Kidney (tissue), 14 donors: Measurements from ENCODE around the gene VSIG2. TPM values are rescaled to one million over a fixed set of nuclear protein-coding genes. Genes with fewer than 3 reads are reported as not detected.

Experiments
- DNase-seq, 5 donors: peaks; one replicate each; pipeline ENCODE4 v3.0.0-alpha.2; 2013 to 2020
- FAIRE-seq: peaks from 2 replicates; lab custom pipeline; 2012; peaks lifted over from hg19 to GRCh38; lab: Jason Lieb, UNC
- H3K27ac ChIP-seq, 2 donors: one replicate each; pipeline ENCODE4 v1.7.0; 2013; ENCODE audit warnings: low read depth in 2 of 2, low read length in 2 of 2, inconsistent platforms in 1 of 2
- H3K27me3 ChIP-seq: one replicate; pipeline ENCODE4 v1.7.1; 2013; ENCODE audit warnings: low read length, inconsistent platforms; ENCODE audit not compliant: control insufficient read depth, insufficient read depth
- H3K36me3 ChIP-seq, 3 donors: one replicate each; pipeline versions ENCODE4 v1.7.0 to v1.7.1; 2013; ENCODE audit warnings: low read length in 3 of 3, control low read depth in 1 of 3, inconsistent platforms in 1 of 3; ENCODE audit not compliant: insufficient read depth in 3 of 3, control insufficient read depth in 2 of 3
- H3K4me1 ChIP-seq, 3 donors: one replicate each; pipeline versions ENCODE4 v1.7.0 to v1.7.1; 2013; ENCODE audit warnings: low read length in 3 of 3, inconsistent platforms in 1 of 3, low read depth in 1 of 3; ENCODE audit not compliant: control insufficient read depth in 2 of 3, insufficient read depth in 2 of 3
- H3K4me3 ChIP-seq, 3 donors: one replicate each; pipeline versions ENCODE4 v1.7.0 to v1.8.1; 2013; ENCODE audit warnings: low read length in 3 of 3, control low read depth in 1 of 3, inconsistent platforms in 1 of 3
- H3K9ac ChIP-seq, 3 donors: one replicate each; pipeline versions ENCODE4 v1.7.0 to v1.7.1; 2013; ENCODE audit warnings: low read length in 3 of 3, control low read depth in 1 of 3, inconsistent platforms in 1 of 3
- H3K9me3 ChIP-seq, 3 donors: one replicate each; pipeline versions ENCODE4 v1.7.0 to v1.7.1; 2013; ENCODE audit warnings: low read length in 3 of 3, control low read depth in 1 of 3, inconsistent platforms in 1 of 3; ENCODE audit not compliant: control insufficient read depth in 2 of 3, insufficient read depth in 1 of 3
- intact Hi-C: fragments of 100-400 bp; cut with DNase I; formaldehyde crosslinking; loops from one replicate; pipeline ENCODE4 v1.11.1; 2022
- polyA plus RNA-seq: library from polyadenylated mRNA; stranded (reverse); fragments of 350-450 nt; fragmentation: Illumina TruSeq; extraction: RNeasy Lipid Tissue Mini Kit (QIAGEN cat#74804); gene quantifications from one replicate; pipeline ENCODE4 v1.2.3, GENCODE V29; 2014; ENCODE audit warnings: low read depth, low replicate concordance; ENCODE audit not compliant: insufficient read depth
- total RNA-seq: library from RNA; stranded (reverse); fragmentation: NEBNext Ultra II Directional; extraction: Animal tissue kit (Norgen Biotek cat#: 25700); gene quantifications from one replicate; pipeline ENCODE4 v1.2.1, GENCODE V29; 2021
- TF ChIP-seq, protein P1 (sequence below): IDR thresholded peaks from 3 replicates; pipeline ENCODE4 v1.5.1; 2012; ENCODE audit warnings: mild to moderate bottlenecking, moderate library complexity, borderline replicate concordance; ENCODE audit not compliant: insufficient read depth; ENCODE audit errors: extremely low read depth
- donor health status: control.
- donor health status: control.
- donor health status: control.
- donor health status: control.
- donor health status: control.
- donor health status: DM: yes; HTN: yes; CAD: no.
- donor health status: Normal renal cell carcinoma (clear cell type).

Gene VSIG2
- total and polyA plus RNA-seq, 2 donors from 2014 or later = 3.9 to 11.7 TPM

DNA sequence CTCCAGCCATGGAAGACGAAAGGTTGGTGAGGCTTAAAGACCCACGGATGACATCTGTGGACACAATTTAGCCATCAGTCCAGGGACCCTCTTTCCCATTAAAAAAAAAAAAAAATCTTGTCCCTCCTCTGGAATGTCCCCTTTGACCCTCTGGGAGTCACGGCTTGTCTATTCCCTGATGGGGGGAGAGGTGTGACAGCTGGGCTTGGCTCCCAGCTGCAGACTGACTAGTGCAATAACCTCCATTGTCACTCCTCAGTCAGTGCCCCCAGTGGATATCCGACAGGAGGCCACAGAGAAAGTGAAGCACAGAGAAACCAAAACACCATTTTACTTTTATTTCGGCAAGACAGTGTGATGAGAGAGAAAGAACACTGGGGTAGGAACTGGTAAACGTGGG, 2.7 kb upstream of the VSIG2 start:
- Histone ChIP-seq H3K4me1 (peaks cover 0 to 11% (median 0%) of the 10 kb centered on the region in 3 donors), H3K27me3 (peaks cover 42% of the 10 kb centered on the region)

DNA sequence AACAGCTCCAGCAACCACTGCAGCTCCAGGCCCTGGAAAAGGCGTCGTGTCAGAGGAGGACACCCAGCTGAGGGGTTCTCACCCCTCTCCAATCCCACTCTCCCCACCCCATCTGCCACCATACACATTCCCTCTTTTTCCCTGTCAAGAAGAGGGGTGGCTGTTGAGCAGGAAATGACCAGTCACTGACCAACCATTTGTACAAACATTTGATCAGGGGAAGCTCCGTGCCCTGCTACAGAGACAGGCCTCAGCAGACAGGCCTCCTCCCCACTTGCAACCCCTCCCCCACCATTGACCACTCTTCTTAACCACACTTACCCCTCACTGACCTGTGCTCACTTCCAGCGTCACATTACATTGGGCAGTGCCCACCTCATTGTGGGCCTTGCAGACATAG, 2.3 kb upstream of the VSIG2 start:
- FAIRE-seq = no peak
- TF ChIP-seq, protein P1, sequence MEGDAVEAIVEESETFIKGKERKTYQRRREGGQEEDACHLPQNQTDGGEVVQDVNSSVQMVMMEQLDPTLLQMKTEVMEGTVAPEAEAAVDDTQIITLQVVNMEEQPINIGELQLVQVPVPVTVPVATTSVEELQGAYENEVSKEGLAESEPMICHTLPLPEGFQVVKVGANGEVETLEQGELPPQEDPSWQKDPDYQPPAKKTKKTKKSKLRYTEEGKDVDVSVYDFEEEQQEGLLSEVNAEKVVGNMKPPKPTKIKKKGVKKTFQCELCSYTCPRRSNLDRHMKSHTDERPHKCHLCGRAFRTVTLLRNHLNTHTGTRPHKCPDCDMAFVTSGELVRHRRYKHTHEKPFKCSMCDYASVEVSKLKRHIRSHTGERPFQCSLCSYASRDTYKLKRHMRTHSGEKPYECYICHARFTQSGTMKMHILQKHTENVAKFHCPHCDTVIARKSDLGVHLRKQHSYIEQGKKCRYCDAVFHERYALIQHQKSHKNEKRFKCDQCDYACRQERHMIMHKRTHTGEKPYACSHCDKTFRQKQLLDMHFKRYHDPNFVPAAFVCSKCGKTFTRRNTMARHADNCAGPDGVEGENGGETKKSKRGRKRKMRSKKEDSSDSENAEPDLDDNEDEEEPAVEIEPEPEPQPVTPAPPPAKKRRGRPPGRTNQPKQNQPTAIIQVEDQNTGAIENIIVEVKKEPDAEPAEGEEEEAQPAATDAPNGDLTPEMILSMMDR = no peak
- Histone ChIP-seq H3K27me3 (peaks cover 44% of the 10 kb centered on the region), H3K27ac (no peak overlapping the region), H3K4me3 (no peak overlapping the region), H3K36me3 (peaks cover 0 to 3% (median 0%) of the 10 kb centered on the region in 3 donors), H3K9ac (no peak overlapping the region), H3K9me3 (no peaks in the 10 kb centered on the region), H3K4me1 (peaks cover 0 to 10% (median 0%) of the 10 kb centered on the region in 3 donors)
- intact Hi-C loops = no loop called here
- DNase-seq = no peak

More for the DNA sequence above, 2.7 kb upstream of the VSIG2 start:
- intact Hi-C loops = no loop called here
- H3K9me3 ChIP-seq = no peaks in the 10 kb centered on the region
- TF ChIP-seq, protein P1 = no peak
- H3K9ac ChIP-seq = no peak overlapping the region
- H3K4me3 ChIP-seq = no peak overlapping the region
- FAIRE-seq = no peak
- H3K27ac ChIP-seq = no peak overlapping the region
- peaks cover 0 to 3% (median 0%) of the 10 kb centered on the region in 3 donors for H3K36me3 ChIP-seq
- peak in 2 of 5 donors; percentile 10 to 29 for DNase-seq

- TF ChIP-seq, protein P1 = no peak
- Histone ChIP-seq H3K4me1 (peaks cover 0 to 8% (median 0%) of the 10 kb centered on the region in 3 donors), H3K4me3 (no peak overlapping the region), H3K9me3 (no peaks in the 10 kb centered on the region), H3K27me3 (peaks cover 49% of the 10 kb centered on the region), H3K27ac (no peak overlapping the region), H3K36me3 (peaks cover 0 to 3% (median 0%) of the 10 kb centered on the region in 3 donors), H3K9ac (no peak overlapping the region)
- intact Hi-C loops = no loop called here
- DNase-seq (no peak), FAIRE-seq (no peak)
Measured at GRCh38 chr11:124753624-124754023, 1.6 kb upstream of the VSIG2 start.

DNA sequence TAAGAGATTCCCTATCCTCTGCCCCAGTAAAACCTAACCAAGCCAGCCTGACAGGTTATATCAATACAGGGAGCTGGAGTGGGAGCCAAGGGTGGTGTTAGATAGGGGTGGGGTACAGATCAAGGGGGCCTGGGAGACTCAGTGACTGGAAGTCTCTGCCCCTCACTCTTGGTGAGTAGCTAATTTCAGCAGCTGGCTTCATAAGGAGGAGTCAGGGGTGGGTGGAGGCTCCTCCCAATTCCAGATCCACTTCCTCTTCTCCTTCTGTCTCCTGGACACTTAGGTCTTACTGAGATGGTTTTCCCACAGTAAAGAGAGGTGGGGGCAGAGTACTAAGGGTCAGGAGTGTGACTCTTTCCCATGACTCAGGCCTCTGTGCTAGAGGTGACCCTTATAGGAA, 1.1 kb upstream of the VSIG2 start:
- H3K36me3 ChIP-seq = peaks cover 0 to 3% (median 0%) of the 10 kb centered on the region in 3 donors
- intact Hi-C loops = no loop called here
- H3K27ac ChIP-seq = no peak overlapping the region
- H3K4me3 ChIP-seq = no peak overlapping the region
- DNase-seq (no peak), FAIRE-seq (no peak)
- H3K9me3 ChIP-seq = no peaks in the 10 kb centered on the region
- H3K9ac ChIP-seq = no peak overlapping the region
- H3K4me1 ChIP-seq = peaks cover 0 to 9% (median 0%) of the 10 kb centered on the region in 3 donors
- peaks cover 51% of the 10 kb centered on the region for H3K27me3 ChIP-seq
- TF ChIP-seq, protein P1 = no peak
